Left hindlimb (tissue), 1 donor: ENCODE results near the gene UBA1.

ENCODE experiments used
- DNase-seq: peaks from one replicate; pipeline ENCODE4 v3.0.0-alpha.2; 2018

UBA1 gene

GRCh38 chrX:47170861-47171692, 22.6 kb upstream of the UBA1 start:
- no peak for DNase-seq

DNA sequence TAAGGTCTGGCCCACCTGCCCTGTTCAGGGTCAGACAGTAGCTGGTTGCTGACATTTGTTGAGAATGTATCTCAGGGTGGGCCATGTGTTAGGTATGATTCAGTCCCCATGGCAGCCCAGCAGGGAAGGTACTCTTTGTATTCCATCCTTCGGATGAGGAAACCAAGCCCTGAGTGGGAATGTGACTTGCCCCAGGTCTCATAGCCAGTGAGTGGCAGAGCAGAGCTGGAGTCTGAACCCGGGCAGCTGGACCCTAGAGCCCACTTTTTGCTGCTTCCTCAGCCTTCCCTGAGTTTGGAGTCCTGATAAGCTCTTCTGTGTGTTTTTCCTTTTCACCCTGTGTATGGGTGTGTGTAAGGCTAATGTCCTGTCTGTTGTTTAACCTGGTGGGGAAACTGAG, 21.6 kb upstream of the UBA1 start:
- no peak for DNase-seq

DNA sequence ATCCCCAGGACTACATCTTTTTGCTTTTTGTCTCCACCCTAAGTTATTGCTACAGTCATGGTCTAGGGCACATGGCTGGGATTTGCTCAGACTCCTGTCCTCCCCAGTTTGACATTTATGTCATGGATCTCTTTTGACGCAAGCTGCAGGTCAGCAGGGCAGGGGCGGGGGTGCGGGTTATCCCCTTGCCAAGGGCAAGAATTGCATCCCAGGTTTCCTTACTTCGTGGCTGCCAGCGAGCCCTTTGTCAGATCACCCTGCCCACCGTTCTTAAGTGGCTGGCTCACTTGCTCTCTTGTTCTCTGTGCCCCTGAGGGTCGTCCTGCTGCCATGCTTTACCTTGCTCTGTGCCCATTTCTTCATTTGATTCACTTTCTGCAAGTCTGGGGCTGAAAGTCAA, 21.1 kb upstream of the UBA1 start:
- no peak for DNase-seq

DNA sequence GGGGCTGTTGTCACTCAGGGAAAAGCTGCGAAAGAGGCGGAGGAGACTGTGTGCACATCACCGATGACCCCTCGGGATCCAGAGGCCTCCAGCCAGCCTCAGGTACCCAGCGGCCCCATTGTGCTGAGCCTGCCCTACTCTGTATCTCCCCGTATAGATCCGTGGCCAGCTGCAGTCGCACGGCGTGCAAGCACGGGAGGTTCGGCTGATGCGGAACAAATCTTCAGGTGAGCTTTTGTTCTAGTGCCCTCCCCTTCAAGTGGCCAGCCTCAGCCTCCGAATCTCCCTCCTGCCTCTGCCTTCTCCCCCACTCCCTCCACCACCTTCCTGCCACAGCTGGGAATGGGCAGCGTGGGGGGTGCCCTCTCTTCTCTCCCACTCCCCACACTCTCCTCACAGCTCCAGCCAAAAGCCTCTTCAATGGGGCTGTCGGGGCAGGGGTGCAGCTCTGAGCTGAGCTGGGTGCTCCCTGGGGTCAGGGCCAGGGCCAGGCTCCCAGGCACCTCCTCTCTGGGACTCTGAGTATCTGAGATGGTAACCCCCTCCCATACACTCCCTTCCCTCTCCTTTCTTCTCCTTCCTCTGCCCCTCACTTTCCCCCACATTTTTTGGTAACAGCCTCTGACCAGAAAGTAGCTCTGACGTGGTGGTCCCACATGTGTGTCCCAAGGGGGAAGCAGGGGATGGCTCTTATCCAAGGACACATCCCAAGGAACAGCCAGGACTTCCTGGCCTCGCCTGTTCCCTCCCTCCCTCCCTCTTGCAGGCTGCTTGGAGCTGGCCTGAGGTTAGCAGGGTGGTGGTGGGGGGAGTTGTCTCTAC, 20.4 kb upstream of the UBA1 start:
- DNase-seq: no peak

GRCh38 chrX:47174376-47174775, 19.3 kb upstream of the UBA1 start:
- no peak for DNase-seq

GRCh38 chrX:47174846-47175587, 18.6 kb upstream of the UBA1 start:
- DNase-seq: no peak

GRCh38 chrX:47175588-47175980, 18.0 kb upstream of the UBA1 start:
- no peak for DNase-seq

DNA sequence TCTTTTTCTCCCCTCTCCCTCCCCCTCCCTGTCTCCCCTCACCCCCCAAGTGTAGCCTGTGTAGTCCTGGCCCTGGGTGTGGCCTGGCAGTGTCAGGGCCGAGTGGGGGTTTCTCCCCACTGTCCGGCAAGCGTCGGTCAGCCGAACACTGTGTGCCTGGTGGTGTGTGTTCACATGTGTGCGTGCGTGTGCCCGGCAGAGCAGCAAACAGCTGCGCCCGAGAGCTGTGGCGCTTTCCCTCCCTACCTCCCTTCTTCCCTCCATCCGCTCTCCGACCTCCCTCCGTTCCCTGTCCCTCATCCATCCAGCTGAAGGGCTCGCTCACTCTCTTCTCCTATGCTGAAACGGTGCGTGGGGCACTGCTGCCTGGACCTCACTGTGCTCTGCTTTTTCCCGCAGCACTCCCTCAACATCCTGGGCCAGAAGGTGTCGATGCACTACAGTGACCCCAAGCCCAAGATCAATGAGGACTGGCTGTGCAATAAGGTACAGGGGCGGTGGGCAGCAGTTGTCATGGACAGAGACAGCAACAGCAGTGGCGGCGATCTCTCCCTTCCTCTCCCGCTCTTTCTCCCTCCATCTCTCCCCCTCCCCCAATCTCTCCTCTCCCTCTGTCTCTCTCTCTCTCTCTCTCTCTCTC, 17.4 kb upstream of the UBA1 start:
- no peak for DNase-seq

DNA sequence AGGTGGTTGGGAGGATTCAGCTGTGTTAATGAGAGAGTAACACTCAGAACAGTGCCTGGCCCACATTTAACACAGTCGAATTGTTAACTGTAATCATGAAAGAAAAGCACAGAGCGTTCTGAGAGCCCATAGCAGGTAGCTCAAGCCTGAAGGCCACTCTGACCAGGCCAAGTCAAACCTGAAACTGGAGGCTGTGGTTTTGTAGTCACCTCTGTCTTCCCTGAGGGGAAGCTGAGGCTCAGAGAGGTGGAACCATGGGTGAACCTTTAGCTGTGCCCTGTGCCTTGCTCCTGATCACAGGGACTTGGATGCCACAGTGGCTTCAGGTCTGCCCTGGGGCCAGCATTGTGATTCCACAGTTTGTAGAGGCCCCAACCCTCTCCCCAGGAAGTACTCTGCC, 16.6 kb upstream of the UBA1 start:
- no peak for DNase-seq

DNA sequence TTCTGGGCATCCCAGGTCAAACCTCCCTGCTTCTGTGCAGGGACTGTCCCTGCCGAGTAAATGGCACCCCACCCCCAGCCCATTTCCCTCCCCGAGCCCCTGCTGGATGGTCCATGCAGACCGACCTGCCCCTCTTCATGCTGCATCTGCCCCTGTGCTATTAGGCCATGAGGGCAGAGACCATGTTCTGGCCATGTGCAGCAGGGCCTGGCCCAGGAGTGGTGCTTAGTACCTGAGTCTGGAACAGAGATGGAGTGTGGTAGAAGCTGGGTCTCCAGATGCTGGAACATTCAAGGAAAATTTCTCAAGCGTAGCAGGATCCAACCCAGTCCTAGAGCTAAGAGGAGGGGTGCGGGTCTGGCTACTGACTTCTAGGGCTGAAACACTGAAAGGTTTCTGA, 15.3 kb upstream of the UBA1 start:
- DNase-seq: no peak

DNA sequence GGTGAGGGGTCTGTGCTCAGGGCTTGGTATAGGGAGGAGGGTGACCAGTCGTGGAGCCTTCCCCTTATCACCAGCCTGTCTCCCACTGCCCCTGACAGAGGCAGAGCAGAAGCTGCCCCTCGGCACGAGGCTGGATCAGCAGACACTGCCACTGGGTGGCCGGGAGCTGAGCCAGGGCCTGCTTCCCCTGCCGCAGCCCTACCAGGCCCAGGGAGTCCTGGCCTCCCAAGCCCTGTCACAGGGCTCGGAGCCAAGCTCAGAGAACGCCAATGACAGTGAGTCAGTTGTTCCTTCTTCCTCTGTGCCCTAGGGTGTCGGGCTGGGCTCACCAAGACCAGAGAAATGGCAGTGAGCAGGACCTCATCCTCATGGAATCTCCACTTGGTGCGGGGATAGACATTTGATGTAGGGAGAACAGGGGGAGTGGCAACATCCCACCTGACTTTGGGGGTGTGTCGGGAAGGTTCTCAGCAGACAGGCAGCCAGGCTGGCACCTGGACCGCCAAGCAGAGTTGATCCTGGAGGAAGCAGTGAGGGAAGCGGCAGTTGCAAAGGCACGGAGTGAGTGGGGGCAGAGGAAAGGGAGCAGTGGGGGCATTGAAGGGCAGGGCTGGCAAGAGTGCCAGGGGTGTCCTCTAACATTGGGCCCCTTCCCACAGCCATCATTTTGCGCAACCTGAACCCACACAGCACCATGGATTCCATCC, 14.3 kb upstream of the UBA1 start:
- DNase-seq: no peak

GRCh38 chrX:47179928-47180255, 13.7 kb upstream of the UBA1 start:
- no peak for DNase-seq

GRCh38 chrX:47180346-47180745, 13.3 kb upstream of the UBA1 start:
- DNase-seq: no peak

DNA sequence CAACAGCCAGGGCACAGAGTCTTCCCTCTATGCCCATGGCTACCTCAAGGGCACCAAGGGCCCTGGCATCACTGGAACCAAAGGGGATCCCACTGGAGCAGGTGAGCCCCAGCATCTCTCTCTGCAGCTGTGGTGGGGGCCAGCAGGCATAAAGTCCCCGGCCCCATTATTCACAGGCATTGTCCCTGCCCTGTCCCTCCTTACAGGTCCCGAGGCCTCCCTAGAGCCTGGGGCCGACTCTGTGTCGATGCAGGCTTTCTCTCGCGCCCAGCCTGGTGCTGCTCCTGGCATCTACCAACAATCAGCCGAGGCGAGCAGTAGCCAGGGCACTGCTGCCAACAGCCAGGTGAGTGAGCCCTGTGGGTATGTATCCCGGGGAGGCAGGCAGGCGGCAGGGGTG, 12.3 kb upstream of the UBA1 start:
- no peak for DNase-seq

GRCh38 chrX:47182106-47182700, 11.4 kb upstream of the UBA1 start:
- no peak for DNase-seq

- no peak for DNase-seq
Observed at GRCh38 chrX:47184486-47184885, 9.1 kb upstream of the UBA1 start.

DNA sequence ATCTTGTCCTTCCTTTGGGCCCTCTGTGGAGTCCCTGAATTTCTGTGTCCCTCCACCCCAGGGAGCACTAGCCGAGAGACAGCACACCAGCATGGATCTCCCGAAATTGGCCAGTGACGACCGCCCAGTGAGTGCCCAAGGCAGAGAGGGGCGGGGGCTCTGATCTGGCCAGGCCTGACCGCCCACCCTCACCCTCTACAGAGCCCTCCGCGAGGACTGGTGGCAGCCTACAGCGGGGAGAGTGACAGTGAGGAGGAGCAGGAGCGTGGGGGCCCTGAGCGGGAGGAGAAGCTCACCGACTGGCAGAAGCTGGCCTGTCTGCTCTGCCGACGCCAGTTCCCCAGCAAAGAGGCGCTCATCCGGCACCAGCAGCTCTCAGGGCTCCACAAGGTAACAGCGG, 8.4 kb upstream of the UBA1 start:
- no peak for DNase-seq

- DNase-seq: no peak
Observed at GRCh38 chrX:47186096-47186740, 7.4 kb upstream of the UBA1 start.

- DNase-seq: no peak
Observed at GRCh38 chrX:47187106-47187677, 6.4 kb upstream of the UBA1 start.

DNA sequence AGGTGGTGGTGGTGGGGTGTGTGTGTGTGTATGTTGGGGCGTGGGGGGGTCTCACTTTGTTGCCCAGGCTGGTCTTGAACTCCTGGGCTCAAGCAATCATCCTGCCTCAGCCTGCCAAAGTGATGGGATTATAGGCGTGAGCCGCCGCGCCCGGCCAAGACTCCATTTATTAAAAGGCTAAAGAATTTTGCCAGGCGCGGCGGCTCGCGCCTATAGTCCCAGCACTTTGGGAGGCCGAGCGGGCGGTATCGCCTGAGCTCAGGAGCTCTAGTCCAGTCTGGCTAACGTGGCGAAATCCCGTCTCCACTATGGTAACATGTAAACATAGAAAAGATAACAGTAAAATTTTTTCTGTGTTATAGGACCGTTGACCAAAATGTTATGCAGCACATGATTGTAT, 3.7 kb upstream of the UBA1 start:
- no peak for DNase-seq
